ENCODE results near the gene RTKN. TPM values are rescaled to one million over a fixed set of nuclear protein-coding genes. Genes with fewer than 3 reads are reported as not detected.
A peak's percentile ranks its signal among the peaks of the same experiment; 100 is the strongest.
"Not testable (repeated sequence)": the region's sequence is repeated elsewhere in the genome, so short reads cannot be mapped to it uniquely, and the experiment has no call there.

The RTKN gene
- total RNA-seq, 2 donors from 2014 or later, result 14.1 to 18.7 TPM

DNA sequence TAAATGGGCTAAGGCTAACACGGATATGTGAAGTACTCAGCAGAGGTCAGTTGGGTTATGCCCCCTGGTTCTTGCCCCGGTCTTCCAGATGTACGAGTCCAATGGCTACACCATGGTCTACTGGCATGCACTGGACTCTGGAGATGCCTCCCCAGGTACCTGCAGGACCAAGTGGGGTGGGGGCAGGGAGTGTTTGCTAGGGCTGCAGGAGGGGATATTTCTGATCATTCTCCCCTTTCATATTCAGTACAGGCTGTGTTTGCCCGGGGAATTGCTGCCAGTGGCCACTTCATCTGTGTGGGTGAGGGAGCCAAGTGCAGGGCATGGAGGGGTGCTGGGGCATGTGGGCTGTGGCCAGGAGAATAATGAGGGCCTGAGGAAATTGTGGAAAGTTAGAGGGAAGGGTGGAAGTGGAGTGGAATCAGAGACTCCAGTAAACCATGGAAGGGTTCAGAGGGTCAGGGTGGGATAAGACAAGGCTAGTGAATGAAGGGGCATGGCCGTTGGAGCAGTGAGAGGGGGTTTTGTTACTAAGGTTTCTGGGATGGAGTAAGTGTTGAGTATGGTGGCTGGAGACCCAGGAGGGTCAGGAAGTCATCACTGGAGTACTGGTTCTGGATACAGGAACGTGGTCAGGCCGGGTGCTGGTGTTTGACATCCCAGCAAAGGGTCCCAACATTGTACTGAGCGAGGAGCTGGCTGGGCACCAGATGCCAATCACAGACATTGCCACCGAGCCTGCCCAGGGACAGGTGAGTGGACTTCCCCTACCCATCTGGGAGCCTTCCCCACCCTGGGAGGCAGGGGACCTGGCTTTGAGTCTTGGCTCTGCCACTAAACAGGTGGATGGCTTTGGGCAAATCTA, 18.3 kb downstream of the RTKN start:
- ATAC-seq, result no peak
- DNase-seq, result no peak
- intact Hi-C loops (cut with DNase I), result no loop called here

DNA sequence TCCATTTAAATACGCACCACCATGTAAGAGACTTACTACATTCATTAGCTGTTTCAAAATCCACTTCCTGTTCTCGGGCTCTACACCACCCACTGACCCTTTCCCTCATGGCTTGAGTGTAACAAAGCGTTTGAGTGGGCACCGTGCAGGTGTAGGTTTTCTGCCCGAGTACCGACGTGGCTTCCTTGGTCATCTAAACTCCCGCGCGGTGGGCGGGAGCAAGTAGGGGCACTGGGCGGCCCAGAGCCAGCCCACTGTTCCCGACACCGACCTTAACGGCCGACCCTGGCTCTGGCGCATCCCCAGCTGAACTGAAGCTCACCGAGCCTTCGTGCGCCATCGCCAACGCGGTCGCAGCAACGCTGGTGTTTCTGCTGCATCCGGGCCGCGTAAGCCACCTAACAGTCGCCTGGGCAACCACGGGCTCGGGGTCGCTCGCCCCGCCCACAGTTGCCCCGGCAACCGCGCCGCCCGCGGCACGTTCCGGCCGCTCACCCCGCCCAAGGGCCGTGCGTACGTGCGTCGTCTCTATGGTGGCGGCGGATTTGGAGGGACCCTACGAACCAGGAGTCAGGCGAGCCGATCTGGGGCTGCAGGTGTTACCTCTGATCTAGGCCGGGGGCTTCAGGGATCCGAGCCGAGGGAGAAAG, 20.4 kb downstream of the RTKN start, which contains the start of the genes C2orf81 and WDR54:
Gene C2orf81 (minus strand): TSS at position 399 of the 650 bp plus-strand sequence. CDS start 59 bp downstream, at position 340.
Gene WDR54 (plus strand): TSS at position 510 of the 650 bp plus-strand sequence. CDS start 424 bp downstream, outside the sequence.
- intact Hi-C loops (cut with DNase I), result no loop called here
- ATAC-seq, result peak; percentile 91 to 95
- DNase-seq, result peak; percentile 92

DNA sequence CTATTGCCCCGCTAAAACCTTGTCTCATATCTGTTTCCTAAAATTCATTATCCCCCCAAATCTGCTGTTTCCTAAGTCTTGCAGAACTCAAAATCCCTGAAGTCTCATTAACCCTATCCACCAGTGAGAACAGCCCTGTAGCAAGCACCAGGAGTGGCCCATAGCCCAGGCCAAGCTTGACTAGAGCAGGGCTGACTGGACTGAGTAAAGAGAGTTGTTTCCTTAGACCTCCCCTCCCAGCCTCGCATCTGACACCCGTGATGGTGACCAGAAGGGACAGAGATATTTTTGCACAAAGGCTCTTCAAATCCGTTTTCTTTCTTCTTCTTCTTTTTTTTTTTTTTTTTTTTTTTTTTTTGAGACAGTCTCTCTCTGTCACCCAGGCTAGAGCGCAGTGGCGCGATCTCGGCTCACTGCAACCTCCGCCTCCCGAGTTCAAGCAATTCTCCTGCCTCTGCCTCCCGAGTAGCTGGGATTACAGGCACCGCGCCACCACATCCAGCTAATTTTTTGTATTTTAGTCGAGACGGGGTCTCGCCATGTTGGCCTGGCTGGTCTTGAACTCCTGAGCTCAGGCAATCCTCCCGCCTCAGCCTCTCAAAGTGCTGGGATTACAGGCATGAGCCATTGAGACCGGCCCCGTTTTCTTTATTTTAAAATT, 21.2 kb downstream of the RTKN start:
- DNase-seq; ATAC-seq; intact Hi-C loops (cut with DNase I): not testable (repeated sequence)

DNA sequence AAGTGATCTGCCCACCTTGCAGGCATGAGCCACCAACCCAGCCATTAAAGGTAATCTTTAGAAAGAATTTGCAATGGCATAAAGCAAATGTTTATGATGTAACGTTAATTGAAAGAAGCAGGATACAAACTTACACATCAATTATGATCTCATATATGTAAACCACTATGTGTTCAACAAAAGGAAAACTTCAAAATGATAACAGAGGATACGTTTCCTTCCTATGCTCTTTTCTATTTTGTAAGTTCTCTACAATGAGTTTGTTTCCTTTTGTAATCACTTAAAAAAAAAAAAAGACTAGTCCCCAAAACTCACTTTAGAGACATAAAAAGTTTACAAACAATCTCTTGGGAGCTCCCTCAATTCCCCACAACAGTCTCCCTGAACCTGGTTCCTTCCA, 21.7 kb downstream of the RTKN start:
- ATAC-seq, result no peak
- no peak for DNase-seq
- intact Hi-C loops (cut with DNase I), result no loop called here

DNA sequence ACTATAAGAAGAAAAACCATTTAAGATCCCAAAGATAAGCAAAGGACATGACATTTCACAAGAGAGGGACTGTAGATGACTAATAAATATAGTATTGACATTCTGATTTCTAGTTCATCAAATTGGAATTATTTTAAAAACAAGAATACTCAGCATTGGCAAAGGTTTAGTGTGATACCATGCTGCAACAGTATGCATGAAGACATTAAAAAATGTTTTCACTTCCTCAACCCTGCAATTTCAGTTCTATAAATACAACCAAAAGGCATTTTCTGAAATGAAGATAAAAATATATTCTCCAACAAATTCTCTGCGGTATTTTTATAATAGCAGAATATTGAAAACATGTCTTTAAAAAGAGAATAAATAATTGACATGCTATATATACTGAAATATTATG, 22.4 kb downstream of the RTKN start:
- DNase-seq (no peak), ATAC-seq (no peak)
- intact Hi-C loops (cut with DNase I), result no loop called here

DNA sequence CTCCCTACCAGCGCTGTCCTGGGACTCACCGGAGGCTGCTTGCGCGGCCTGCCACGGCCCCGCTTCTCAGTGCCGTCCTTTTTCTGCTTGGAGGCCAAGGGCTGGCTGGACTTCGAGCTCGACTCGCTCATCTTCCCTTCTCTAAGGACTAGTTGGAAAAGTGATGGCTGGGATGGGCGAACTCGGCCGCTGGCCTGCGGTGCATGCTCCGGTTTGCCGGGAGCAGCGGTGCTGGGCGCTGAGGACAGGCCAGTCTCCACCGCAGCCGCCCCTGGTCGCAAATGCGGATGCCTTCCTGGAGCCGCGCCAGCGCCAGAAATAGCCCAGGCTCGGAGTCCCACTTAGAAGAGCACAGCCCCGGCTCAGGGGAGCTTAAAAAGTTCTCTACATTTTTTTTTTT, 23.4 kb downstream of the RTKN start:
- DNase-seq (peak; percentile 69), ATAC-seq (no peak)
- intact Hi-C loops (cut with DNase I), result no loop called here

DNA sequence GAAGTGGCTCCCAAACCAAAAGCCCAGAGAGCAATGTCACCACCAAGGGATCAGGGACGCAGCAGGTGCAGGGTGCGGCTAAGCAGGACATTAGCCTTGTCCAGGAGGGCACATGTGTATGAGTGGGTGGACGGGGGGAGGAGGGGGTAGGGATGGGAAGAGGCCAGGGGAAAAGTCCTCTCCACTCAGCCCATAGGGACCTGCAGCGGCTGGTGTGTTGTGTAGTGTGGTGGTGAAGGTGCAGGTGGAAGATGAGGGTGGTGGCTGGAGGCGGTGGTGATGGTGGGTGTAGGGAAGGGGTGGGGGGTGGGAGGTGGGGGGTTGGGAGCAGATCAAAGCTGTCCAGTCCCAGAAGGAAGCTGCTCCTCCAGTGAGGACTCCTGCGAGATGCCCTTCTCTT, 24.0 kb downstream of the RTKN start:
- ATAC-seq, result no peak
- intact Hi-C loops (cut with DNase I), result no loop called here
- DNase-seq, result no peak

DNA sequence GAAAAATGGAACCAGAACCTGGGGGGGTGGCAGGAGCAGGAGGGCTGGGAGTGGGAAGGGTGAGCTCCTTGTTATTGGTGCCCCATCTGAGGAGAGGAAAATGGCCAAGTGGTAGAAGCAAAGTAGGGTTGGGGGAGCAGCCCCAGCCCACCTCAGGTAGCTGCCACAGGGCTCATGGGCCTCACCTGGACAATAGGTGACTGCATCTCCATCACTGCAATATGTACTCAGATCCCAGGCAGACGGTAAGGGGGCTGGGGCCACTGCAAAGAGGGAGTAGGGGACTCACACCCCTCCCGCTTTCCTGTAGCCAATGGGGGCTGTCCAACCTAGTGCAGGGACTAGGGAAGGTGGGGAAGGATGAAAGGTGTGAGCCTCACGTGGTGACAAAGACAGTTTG, 24.5 kb downstream of the RTKN start:
- DNase-seq, result no peak
- intact Hi-C loops (cut with DNase I), result no loop called here

DNA sequence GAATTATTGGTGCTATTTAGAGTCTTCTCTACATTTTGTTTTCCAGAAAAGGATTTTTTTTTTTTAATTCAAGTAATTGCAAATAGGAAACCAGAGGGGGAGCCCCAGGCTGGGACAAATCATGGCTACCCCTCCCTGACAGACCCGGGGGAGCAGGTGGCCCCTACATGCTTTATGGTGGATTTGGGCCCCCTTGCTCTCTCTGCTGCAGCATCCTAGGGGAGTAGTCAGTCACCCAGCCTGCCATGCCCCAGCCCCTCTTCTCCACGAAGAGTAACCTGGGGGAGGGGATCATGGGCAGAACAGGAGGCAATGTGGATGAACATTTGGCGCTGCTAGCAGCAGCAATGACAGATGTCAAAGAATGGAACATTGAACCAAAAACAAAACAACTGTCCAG, 25.0 kb downstream of the RTKN start:
- DNase-seq (no peak), ATAC-seq (no peak)
- intact Hi-C loops (cut with DNase I), result no loop called here

More for the DNA sequence above, 24.5 kb downstream of the RTKN start:
- no peak for ATAC-seq

DNA sequence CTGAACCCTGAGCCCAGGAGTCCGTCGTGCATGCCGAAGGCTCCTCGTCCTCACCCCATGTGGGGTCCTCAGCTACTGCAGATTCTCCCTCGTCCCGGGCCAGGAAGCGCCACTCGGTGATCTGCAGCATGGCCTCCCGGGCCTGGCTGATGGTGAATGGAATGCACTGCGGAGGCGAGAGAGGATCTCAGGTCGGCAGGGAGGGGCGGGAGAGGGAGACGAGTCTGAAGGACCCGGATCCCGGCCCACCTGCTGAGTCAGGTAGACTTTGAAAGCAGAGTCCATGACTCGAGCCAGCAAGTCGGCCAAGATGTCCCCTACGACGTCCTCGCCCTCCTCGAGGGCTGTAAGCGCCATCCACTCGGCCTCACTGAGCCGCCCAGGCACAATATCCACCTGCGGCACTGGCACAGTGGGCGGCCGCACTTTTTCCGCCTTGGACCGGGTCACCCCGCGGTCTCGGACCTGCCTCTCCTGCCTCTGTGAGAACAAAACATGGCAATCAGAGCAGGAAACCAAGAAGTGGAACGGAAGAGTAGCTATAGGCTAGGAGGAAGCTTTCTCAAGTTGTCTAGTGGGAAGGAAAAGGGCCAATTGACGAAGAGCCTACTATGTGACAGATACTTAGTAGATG, 25.9 kb downstream of the RTKN start:
- ATAC-seq (peak in 1 of 2 donors; percentile 18), DNase-seq (no peak)
- intact Hi-C loops (cut with DNase I), result no loop called here

DNA sequence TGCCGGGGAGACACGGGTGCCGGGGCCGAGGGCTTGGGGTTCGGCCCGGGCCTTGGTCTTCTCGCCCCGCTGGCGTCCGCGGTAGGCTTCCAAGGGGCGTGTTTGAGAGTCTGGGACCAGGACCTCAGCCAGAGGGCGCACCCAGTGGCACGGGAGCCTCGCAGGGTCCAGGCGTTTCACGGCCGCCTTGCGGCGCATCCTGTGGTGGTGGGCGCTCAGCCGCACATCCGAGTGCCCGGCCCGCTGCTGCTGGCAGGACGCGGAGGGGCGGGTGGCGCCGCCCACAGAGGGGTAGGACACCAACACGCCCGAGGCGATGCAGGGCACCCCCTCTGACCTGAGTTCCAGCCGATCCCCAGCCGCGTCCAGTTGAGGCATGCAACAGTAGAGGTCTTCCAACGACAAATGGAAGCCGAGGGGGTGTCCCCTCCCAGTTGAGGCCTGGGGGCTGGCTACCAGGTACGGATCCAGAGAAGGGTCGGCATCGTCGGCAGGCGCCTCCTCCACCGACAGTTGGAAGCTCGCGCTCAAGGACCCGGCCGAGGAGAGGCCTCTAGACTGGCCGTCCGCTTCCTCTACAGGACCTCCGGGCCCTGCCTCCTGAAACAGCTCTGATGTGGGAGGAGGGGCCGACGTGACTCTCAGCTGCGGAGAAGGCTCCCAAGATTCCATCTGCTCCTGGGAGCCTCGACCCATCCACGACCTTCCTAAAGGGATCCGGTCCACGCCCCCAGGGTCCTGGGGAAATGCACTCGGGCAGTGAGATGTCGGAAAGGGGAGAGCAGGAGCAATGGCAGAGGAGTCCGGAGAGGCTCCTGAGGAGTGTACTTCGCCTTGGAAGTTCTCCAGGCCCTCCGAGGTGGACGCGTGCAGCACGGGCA, 26.6 kb downstream of the RTKN start:
- ATAC-seq, result peak; percentile 82 to 84
- DNase-seq, result peak; percentile 78
- intact Hi-C loops (cut with DNase I), result no loop called here

DNA sequence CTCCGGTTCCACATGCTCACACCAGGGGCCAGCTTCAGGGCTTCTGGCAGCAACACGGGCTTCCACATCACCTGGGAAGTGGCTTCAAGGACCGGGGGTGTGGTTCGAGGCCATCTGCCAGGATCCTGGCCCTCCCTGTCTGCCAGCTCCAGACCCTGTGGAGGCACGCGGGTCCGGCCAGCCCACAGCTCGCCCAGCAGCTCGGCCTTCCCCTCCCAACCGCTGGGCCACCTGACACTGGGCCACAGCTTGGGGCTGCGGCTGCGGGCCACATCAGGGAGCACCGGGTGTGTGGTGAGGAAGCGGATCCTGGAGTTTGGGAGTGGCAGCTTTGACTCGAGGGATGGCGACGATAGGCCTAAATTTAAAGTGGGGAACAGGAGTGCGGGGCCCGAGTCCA, 27.3 kb downstream of the RTKN start:
- no peak for DNase-seq
- peak; percentile 9 to 33 for ATAC-seq
- intact Hi-C loops (cut with DNase I), result no loop called here

DNA sequence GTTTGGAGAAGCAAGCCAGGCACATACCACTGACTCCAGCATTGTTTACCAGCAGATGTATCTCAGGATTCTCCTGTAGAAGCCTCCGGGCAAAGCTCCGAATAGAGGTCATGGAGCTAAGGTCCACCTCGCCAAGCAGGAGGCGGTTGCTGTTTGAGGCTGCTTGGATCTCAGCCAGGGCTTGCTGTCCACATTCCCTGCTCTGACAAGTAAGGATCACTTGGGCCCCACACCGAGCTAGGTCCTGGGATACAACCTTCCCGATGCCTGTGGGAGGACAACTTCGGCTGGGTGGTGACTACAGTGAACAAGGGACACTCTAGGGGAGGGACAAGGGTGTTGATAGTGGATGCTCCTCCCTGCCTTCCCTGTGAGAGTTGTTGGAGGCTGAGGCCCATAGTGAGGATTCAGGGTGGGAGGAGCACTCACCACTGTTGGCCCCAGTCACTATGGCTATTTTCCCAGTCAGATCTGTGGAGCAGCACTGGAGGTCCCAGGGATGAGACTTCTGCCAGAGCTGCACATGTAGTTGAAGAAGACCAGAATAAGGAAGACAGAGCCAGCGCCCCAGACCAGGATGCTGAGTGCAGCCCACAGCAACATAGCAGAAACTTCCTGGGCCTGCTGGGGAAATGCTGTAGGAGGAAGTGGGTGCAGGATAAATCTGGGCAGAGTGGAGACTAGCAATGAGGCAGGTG, 28.6 kb downstream of the RTKN start:
- no peak for ATAC-seq

DNA sequence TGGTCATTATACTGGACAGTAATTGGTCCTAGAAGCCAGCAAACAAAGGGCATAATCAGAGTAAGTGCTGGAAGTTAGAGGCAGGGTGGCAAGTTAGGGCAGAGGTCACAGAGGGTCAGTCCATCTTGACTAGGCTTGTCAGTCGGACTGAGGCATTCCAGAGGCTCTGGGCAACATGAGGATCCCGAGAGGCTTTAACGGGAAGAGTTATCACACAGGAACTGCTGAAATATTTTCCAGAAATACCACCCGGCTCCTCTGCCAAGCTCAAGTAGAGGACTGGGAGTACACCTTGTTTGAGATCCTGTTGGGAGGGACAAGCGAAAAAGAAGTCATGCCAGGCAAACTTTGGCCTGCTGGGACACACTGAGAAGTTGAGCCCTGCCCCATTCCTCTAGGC, 34.1 kb downstream of the RTKN start:
- ATAC-seq (no peak), DNase-seq (no peak)
- intact Hi-C loops (cut with DNase I), result no loop called here

More for the DNA sequence above, 28.6 kb downstream of the RTKN start:
- intact Hi-C loops (cut with DNase I), result no loop called here
- no peak for DNase-seq

DNA sequence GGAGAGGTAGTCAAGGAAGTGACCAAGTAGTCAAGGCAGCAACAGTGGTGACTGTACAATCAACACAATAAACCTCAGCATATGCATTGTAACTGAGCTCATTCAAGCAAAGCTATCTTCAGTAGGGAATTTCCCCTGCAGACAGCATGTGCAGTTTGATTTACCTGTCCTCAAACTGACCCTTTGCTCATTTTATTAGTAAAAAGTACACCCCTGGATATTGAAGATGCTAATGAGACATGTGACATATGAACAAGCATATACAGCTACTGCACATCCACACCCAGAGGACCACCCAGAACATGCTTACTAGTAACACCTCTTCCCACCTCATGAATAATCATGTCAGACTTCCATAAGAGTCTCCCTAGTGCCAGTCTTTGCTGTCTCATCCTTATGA, 35.7 kb downstream of the RTKN start:
- no peak for ATAC-seq
- intact Hi-C loops (cut with DNase I), result no loop called here

DNA sequence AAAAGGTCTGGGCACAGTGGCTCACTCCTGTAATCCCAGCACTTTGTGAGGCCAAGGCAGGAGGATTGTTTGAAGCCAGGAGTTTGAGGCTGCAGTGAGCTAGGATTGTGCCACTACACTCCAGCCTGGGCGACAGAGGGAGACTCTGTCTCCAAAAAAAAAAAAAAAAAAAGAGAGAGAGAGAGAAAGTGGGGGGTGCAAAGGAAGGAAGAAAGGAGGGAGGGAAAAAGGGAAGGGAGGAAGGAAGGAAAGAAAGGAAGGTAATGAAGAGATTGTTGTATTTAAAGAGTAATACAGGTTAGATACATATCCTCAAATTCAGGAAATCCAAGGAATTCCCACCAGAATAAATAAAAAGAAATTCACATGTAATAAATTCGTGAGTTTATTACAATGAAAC, 39.8 kb downstream of the RTKN start:
- DNase-seq (no peak), ATAC-seq (no peak)
- intact Hi-C loops (cut with DNase I), result no loop called here

More for the DNA sequence above, 35.7 kb downstream of the RTKN start:
- DNase-seq, result no peak

DNA sequence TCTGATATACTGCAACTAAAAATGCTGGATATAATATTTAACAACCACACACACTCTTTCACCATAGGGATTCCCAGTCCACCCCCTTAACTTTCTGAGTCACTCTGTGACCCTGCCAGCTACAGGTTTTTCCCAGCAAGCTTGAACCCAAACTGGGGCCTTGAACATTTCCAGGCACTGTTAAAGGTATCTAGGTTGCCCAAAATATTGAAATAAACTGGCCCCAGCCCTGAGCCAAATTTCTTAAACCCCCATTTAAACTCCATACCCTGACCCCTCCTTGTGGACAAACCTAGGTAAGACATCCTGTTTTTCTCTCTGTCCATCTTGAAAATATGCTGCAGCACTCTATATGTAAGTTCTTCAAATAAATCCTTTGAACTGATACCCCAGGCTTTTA, 42.0 kb downstream of the RTKN start:
- DNase-seq, result no peak
- peak in 1 of 2 donors; percentile 22 for ATAC-seq
- intact Hi-C loops (cut with DNase I), result no loop called here

DNA sequence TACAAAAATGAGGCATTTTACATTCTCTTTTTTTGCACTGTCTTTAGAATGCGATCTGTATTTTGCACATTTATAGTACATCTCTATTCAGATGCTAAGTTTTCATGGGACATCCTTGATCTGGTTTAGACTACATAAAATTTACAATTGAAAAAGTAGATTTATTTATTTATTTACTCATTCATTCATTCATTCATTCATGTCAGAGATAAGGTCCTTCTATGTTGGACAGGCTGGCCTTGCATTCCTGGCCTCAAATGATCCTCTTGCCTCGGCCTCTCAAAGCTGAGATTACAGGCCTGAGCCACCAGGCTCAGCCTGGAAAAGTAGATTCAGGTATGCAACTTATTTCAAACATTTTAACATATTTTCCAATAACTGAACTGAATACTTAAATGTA, 45.6 kb downstream of the RTKN start:
- ATAC-seq (no peak), DNase-seq (no peak)
- intact Hi-C loops (cut with DNase I), result no loop called here

Measured in left cardiac atrium (tissue), 4 donors.